DOHH2 (cell line): ENCODE data around the gene CDCA5.
A peak's percentile ranks its signal among the peaks of the same experiment; 100 is the strongest.

Experiments used
- H3F3A ChIP-seq: fragments of 200-600 bp; sonication (generic), shearing (Covaris generic); 2 replicates; pipeline ENCODE4 v1.6.0; 2016; ENCODE audit warnings: antibody characterized with exemption, mild to moderate bottlenecking; ENCODE audit not compliant: control insufficient read depth, insufficient read depth
- H3K27ac ChIP-seq: fragments of 200-600 bp; sonication (generic); 2 replicates; pipeline ENCODE4 v1.5.1; 2014; ENCODE audit warnings: low read depth, mild to moderate bottlenecking, low read length, moderate library complexity
- H3K27me3 ChIP-seq: fragments of 200-600 bp; sonication (generic); 2 replicates; pipeline ENCODE4 v1.6.1; 2014; ENCODE audit warnings: mild to moderate bottlenecking, low read length, mixed read lengths; ENCODE audit not compliant: control insufficient read depth
- H3K36me3 ChIP-seq: fragments of 200-600 bp; sonication (generic); 2 replicates; pipeline ENCODE4 v1.6.1; 2014; ENCODE audit warnings: mild to moderate bottlenecking, low read length, moderate library complexity, mixed read lengths; ENCODE audit not compliant: control insufficient read depth
- H3K4me1 ChIP-seq: fragments of 200-600 bp; sonication (generic); 2 replicates; pipeline ENCODE4 v1.6.1; 2014; ENCODE audit warnings: mild to moderate bottlenecking, low read length, mixed read lengths; ENCODE audit not compliant: control insufficient read depth
- H3K4me2 ChIP-seq: fragments of 200-600 bp; sonication (generic); 2 replicates; pipeline ENCODE4 v1.6.0; 2014; ENCODE audit warnings: mild to moderate bottlenecking, low read length, moderate library complexity
- H3K4me3 ChIP-seq: fragments of 200-600 bp; sonication (generic); 2 replicates; pipeline ENCODE4 v1.5.1; 2014; ENCODE audit warnings: mild to moderate bottlenecking, low read length, mixed read lengths
- H3K79me2 ChIP-seq: fragments of 200-600 bp; sonication (generic); 2 replicates; pipeline ENCODE4 v1.6.1; 2014; ENCODE audit warnings: mild to moderate bottlenecking, low read length, mixed read lengths; ENCODE audit not compliant: control insufficient read depth
- H3K9me2 ChIP-seq: fragments of 200-600 bp; sonication (generic); replicated peaks from 2 replicates; pipeline ENCODE4 v1.6.1; 2014; ENCODE audit warnings: mild to moderate bottlenecking, low read length, mixed read lengths; ENCODE audit not compliant: control insufficient read depth
- H3K9me3 ChIP-seq: fragments of 200-600 bp; sonication (generic); 2 replicates; pipeline ENCODE4 v1.6.1; 2014; ENCODE audit warnings: antibody characterized with exemption, low read length, mixed read lengths; ENCODE audit not compliant: control insufficient read depth, insufficient read depth
- H4K20me1 ChIP-seq: fragments of 200-600 bp; sonication (generic); 2 replicates; pipeline ENCODE4 v1.6.0; 2014; ENCODE audit warnings: low read depth, mild to moderate bottlenecking, antibody characterized with exemption, low read length, moderate library complexity; ENCODE audit not compliant: control insufficient read depth, insufficient read depth
- EZH2phosphoT487 ChIP-seq: fragments of 200-600 bp; sonication (generic); IDR thresholded peaks from 2 replicates; pipeline ENCODE4 v1.6.1; 2017; ENCODE audit warnings: borderline replicate concordance, mild to moderate bottlenecking, antibody characterized with exemption, low read length, moderate library complexity, mixed read lengths
- TF ChIP-seq, protein P1 (sequence below): fragments of 200-600 bp; sonication (generic); IDR thresholded peaks from one replicate; pipeline ENCODE4 v1.5.1; 2014; ENCODE audit warnings: antibody characterized with exemption, mild to moderate bottlenecking, low read depth, low read length; ENCODE audit not compliant: poor library complexity, severe bottlenecking

Gene CDCA5

DNA sequence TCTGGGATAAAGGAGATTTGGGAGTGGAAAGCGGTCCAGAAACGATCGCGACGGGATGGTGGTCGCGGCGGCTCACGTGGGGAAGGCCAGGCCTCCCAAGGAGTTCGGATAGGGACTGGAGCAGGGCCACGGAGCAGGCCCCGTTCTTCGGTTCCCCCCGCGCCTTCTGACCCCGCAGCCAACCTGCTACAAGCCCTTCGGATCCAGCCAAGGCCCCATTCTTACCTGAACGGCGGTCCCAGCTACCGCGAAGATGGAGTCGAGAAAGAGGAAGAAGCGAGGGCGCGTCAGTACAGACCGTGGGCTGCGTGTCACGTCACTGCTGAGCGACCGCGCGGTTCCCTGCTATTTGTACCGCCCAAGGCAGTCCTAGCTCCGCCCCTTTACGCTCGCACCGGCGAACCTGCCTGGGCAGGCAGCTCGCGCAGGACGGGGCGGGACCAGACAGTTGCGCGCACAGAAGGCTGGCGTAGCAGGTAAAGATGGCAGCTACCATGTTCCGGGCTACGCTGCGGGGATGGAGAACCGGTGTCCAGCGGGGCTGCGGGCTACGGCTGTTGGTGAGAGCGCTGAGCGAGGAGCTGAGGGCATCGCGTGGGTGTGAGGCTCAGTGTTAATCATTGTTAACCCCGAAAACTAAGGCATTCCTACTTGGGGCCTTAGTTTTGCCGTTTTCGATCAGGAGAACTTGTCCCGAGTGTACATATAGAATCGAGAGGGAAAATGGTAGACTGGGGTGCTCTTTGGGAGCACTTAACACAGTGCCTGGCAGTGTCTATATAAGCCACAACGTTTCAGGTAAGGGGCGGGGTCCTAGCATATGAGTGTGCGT lies 38.2 kb upstream of the CDCA5 start, which contains the start of the genes FAU and MRPL49:
TSS of gene FAU (minus strand) at position 270 of the 832 bp plus-strand sequence. CDS start 321 bp downstream, outside the sequence.
TSS of gene MRPL49 (plus strand) at position 457 of the 832 bp plus-strand sequence. CDS start at position 483, 26 bp downstream.
- H3K9me3 ChIP-seq, result no peaks in the 10 kb centered on the region
- peaks cover 56% of the 10 kb centered on the region for H3F3A ChIP-seq
- peak within 1 kb of the TSS; percentile 86 for H3K27ac ChIP-seq
- no peaks in the 10 kb centered on the region for H3K27me3 ChIP-seq
- peak within 1 kb of the TSS; percentile 86 for H3K4me2 ChIP-seq
- no peak for TF ChIP-seq EZH2phosphoT487
- TF ChIP-seq, protein P1, sequence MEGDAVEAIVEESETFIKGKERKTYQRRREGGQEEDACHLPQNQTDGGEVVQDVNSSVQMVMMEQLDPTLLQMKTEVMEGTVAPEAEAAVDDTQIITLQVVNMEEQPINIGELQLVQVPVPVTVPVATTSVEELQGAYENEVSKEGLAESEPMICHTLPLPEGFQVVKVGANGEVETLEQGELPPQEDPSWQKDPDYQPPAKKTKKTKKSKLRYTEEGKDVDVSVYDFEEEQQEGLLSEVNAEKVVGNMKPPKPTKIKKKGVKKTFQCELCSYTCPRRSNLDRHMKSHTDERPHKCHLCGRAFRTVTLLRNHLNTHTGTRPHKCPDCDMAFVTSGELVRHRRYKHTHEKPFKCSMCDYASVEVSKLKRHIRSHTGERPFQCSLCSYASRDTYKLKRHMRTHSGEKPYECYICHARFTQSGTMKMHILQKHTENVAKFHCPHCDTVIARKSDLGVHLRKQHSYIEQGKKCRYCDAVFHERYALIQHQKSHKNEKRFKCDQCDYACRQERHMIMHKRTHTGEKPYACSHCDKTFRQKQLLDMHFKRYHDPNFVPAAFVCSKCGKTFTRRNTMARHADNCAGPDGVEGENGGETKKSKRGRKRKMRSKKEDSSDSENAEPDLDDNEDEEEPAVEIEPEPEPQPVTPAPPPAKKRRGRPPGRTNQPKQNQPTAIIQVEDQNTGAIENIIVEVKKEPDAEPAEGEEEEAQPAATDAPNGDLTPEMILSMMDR, result no peak
- H3K36me3 ChIP-seq, result peaks cover 85% of the 10 kb centered on the region
- peaks cover 50% of the 10 kb centered on the region for H3K4me1 ChIP-seq
- H3K9me2 ChIP-seq, result no peaks in the 10 kb centered on the region
- H4K20me1 ChIP-seq, result peaks cover 3% of the 10 kb centered on the region; the same call in 1 of the 2 replicates
- H3K4me3 ChIP-seq, result peak within 1 kb of the TSS; percentile 100
- peaks cover 65% of the 10 kb centered on the region for H3K79me2 ChIP-seq

DNA sequence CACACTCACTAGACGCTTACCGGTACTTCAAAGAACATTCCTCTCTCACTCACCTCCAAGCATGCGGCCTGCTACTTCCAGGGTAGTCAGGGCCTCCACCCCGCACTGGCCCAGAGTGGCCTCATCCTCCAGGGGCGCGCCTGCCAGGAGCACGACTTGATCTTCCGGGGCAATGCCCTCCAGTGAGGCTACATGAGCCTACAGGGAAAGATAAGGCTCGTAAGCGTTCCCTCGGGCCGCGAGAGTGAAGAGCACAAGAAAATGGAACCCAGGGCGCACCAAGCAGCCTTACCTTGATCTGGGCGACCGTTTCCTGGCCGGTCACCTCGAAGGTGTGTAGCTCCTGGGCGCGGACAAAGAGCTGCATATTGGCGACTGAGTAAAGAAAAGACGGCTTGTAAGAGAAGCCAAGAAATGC lies 37.6 kb upstream of the CDCA5 start:
- Histone ChIP-seq H3K79me2 (peaks cover 71% of the 10 kb centered on the region), H3K27me3 (no peaks in the 10 kb centered on the region)

DNA sequence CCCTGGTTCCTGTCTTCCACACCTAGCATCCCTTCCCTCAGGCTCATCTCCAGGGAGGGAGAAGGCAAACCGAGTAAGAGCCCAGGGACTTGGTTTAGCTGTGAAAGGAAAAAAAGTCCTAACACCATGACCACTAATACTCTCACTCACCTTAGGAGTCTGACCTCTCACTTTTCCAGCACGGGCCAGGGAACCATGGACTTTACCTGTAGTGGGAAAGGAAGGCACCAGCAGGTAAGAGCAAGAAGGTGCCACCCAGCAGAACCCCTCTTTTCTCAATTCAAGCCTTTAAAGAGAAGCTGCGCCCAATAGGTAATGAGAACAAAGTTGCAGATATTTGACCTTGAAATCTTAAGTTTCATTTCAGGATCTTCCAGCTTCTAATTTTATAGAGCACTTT lies 37.0 kb upstream of the CDCA5 start:
- H3K9me3 ChIP-seq, result no peaks in the 10 kb centered on the region
- H4K20me1 ChIP-seq, result peaks cover 3% of the 10 kb centered on the region; the same call in 1 of the 2 replicates
- H3K36me3 ChIP-seq, result peaks cover 85% of the 10 kb centered on the region
- H3K9me2 ChIP-seq, result no peaks in the 10 kb centered on the region
- H3K27me3 ChIP-seq, result no peaks in the 10 kb centered on the region
- peak overlapping the region; percentile 86 for H3K27ac ChIP-seq
- H3K4me2 ChIP-seq, result peak overlapping the region; percentile 86
- peak overlapping the region; percentile 100 for H3K4me3 ChIP-seq
- H3K79me2 ChIP-seq, result peaks cover 77% of the 10 kb centered on the region
- H3K4me1 ChIP-seq, result peaks cover 62% of the 10 kb centered on the region
- H3F3A ChIP-seq, result peaks cover 47% of the 10 kb centered on the region
- TF ChIP-seq EZH2phosphoT487, result no peak
- TF ChIP-seq, protein P1, result no peak

More for the DNA sequence above, 37.6 kb upstream of the CDCA5 start:
- H3F3A ChIP-seq, result peaks cover 50% of the 10 kb centered on the region
- H3K27ac ChIP-seq, result peak overlapping the region; percentile 86
- no peaks in the 10 kb centered on the region for H3K9me3 ChIP-seq
- H3K36me3 ChIP-seq, result peaks cover 85% of the 10 kb centered on the region
- no peaks in the 10 kb centered on the region for H3K9me2 ChIP-seq
- peaks cover 56% of the 10 kb centered on the region for H3K4me1 ChIP-seq
- H4K20me1 ChIP-seq, result peaks cover 3% of the 10 kb centered on the region; the same call in 1 of the 2 replicates
- H3K4me2 ChIP-seq, result peak overlapping the region; percentile 86
- TF ChIP-seq EZH2phosphoT487, result no peak
- TF ChIP-seq, protein P1, result no peak
- peak overlapping the region; percentile 100 for H3K4me3 ChIP-seq
